Suppressor macrophage treated with lipopolysaccharide for 4 hours (primary cell): ENCODE results near the gene DISP3.

Experiments
- DNase-seq: peaks from one replicate; pipeline ENCODE4 v3.0.0-alpha.2; 2020

The DISP3 gene

GRCh38 chr1:11488966-11489625 lies 10.1 kb downstream of the DISP3 start:
- DNase-seq = no peak

GRCh38 chr1:11492235-11492634 lies 13.3 kb downstream of the DISP3 start:
- no peak for DNase-seq

- DNase-seq = no peak
Measured at GRCh38 chr1:11493972-11494655, 15.2 kb downstream of the DISP3 start.

GRCh38 chr1:11494771-11495170 lies 15.8 kb downstream of the DISP3 start:
- no peak for DNase-seq

GRCh38 chr1:11495579-11495978 lies 16.6 kb downstream of the DISP3 start:
- no peak for DNase-seq

GRCh38 chr1:11496551-11497080 lies 17.7 kb downstream of the DISP3 start:
- DNase-seq = no peak

GRCh38 chr1:11498956-11499594 lies 20.1 kb downstream of the DISP3 start:
- DNase-seq = no peak

GRCh38 chr1:11499601-11500331 lies 20.8 kb downstream of the DISP3 start:
- DNase-seq = no peak

GRCh38 chr1:11500881-11501280 lies 21.9 kb downstream of the DISP3 start:
- DNase-seq = no peak

- DNase-seq = no peak
Measured at GRCh38 chr1:11501491-11501897, 22.5 kb downstream of the DISP3 start.

- DNase-seq = no peak
Measured at GRCh38 chr1:11501906-11502485, 23.0 kb downstream of the DISP3 start.

GRCh38 chr1:11502516-11502915 lies 23.6 kb downstream of the DISP3 start:
- no peak for DNase-seq

GRCh38 chr1:11504599-11504998 lies 25.6 kb downstream of the DISP3 start:
- no peak for DNase-seq

- no peak for DNase-seq
Measured at GRCh38 chr1:11505591-11506538, 26.9 kb downstream of the DISP3 start.

GRCh38 chr1:11507309-11507708 lies 28.4 kb downstream of the DISP3 start:
- DNase-seq = no peak

- no peak for DNase-seq
Measured at GRCh38 chr1:11513681-11514080, 34.7 kb downstream of the DISP3 start.

GRCh38 chr1:11514366-11514765 lies 35.4 kb downstream of the DISP3 start:
- no peak for DNase-seq

GRCh38 chr1:11515368-11516300 lies 36.7 kb downstream of the DISP3 start:
- DNase-seq = no peak

GRCh38 chr1:11516961-11517635 lies 38.1 kb downstream of the DISP3 start:
- no peak for DNase-seq
